ENCODE measurements around the gene DAPL1. TPM values are rescaled to one million over a fixed set of nuclear protein-coding genes. Genes with fewer than 3 reads are reported as not detected.
A peak's percentile ranks its signal among the peaks of the same experiment; 100 is the strongest.

Gene DAPL1
- total RNA-seq (2014; rRNA removed; shearing (Covaris generic)): 1.2 TPM in 1 of 2 replicates, not detected in the other

DNA sequence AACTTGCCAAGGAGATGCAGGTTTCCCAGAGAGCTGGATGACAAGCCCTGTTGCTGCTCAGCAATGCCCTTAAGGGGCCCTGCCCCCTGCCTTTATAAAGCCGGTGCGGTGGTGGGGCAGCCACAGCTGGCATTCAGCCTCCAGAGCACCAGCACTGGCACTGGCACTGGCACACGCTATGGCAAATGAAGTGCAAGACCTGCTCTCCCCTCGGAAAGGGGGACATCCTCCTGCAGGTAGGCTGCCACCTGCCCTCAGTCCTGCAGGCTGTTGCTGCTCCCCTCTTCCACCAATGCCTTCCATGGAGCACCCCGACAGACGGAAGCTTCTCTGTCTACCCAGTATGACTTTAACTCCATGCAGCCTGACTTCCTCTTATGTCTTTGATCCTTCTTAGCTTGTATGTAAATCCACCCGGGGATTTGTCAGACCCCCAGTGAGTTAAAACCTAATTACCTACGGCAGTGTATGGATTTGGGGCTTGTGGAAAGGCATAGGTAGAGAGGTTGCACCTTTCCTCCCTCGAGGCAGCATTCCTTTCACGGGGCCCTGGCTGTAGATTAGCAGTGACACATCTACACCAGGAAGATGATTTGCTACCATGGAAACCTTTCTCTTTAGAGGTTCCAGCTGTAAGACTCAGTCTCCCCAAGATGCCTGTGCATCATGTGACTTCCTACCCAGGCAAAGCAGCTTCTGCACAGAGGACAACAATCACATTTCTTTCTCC is at the start of gene DAPL1:
TSS of gene DAPL1 (plus strand) at position 123 of the 730 bp plus-strand sequence. CDS start at position 179, 56 bp downstream.
- peak; percentile 21 for DNase-seq (ENCODE audit: low read depth)

GRCh38 chr2:158745866-158746382 is 49.2 kb upstream of the DAPL1 start:
- DNase-seq (ENCODE audit: low read depth): no peak

DNA sequence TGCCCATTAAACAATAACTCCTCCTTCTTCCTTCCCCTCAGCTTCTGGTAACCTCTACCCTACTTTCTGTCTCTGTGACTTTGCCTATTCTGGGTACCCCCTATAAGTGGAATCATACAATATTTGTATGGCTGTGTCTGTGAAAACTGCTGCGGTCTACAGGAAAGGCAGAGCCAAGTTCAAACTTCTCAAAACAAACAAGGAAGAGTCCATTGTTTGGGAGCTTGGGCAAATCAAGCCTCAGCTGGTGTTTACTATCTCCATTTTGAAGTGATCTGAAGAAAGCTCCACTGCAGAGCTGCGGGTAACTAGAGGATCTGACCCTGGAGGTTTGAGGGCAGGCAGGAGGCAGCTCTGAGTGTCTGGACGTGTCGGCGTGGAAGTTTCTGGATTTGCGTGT is 48.6 kb upstream of the DAPL1 start:
- no peak for DNase-seq (ENCODE audit: low read depth)

DNA sequence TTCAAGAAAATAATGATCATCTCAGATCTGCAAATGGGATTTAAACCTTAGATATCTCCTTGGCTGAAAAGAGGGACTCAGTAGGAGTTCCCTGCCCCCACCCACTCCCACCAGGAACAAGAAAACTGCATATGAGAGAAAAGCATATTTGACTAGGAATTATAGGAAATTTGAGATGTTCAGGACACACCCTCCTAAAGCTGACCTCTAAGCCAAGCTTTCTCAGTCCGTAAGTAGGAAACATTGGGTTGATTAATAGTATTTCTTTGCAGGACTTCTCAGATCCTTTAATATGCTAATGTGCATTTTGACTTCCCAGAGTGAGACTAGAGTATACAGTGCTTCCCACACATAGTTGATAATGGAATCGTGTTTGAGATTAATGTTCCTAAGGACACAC is 47.8 kb upstream of the DAPL1 start:
- DNase-seq (ENCODE audit: low read depth): no peak

DNA sequence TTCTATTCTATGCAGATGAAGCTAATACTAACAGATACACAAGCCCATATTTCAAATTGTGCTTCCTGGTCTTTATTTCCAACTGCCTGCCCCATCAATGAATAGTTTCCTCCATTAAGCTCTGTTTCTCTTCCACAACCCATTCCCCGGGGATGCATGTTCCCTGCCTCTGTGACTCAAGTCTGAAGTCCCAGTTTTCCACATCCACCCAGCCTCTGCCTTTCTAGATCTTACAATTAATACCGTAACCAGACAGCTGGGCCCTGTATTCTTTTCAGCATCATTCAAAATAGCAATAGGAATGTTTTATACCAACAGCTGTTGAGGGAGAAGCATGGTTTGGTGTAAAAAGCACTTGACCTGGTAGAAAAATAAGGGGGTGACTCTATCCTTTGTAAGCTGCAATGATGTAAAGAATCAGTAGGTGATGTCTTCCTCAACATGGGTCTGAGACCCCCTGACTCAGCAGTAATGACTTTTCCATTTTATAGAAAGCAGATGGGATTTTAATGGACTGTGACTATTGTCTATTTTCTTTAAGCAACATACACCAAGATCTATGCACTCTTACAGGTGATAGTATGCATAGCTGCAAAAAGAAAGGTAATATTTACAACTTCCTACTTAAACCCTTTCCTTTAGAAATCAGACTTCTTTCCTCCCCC is 46.1 kb upstream of the DAPL1 start:
- no peak for DNase-seq (ENCODE audit: low read depth)

DNA sequence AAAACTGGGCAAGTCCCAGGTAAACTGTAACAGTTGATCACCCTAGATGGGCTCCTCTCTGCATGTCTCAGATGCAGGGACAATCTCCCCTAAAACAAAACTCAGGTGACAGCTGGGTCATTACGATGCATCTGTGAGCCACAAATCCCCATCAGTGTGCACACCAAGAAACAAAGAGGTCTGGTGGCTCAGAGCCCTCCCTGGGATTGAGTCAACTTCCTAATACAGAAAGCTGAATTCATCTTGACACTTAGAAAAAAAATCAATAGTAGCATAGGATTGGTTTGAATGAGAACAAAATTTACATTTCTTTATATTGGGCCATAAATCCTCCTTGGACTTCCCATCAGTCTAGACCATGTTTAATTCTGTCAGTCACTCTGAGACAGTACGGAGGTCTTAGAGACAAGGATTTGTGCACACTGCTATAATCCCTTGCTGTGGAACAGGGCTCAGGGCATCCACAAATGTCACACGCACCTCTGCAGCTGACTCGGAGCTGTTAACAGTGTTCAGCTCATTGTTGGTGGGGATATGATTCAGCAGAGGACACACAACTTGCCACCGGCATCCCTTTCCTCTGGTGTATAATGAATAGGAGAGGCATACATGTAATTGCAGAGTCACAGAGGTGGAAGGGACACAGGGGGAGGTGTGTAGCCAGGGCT is 44.5 kb upstream of the DAPL1 start:
- no peak for DNase-seq (ENCODE audit: low read depth)

DNA sequence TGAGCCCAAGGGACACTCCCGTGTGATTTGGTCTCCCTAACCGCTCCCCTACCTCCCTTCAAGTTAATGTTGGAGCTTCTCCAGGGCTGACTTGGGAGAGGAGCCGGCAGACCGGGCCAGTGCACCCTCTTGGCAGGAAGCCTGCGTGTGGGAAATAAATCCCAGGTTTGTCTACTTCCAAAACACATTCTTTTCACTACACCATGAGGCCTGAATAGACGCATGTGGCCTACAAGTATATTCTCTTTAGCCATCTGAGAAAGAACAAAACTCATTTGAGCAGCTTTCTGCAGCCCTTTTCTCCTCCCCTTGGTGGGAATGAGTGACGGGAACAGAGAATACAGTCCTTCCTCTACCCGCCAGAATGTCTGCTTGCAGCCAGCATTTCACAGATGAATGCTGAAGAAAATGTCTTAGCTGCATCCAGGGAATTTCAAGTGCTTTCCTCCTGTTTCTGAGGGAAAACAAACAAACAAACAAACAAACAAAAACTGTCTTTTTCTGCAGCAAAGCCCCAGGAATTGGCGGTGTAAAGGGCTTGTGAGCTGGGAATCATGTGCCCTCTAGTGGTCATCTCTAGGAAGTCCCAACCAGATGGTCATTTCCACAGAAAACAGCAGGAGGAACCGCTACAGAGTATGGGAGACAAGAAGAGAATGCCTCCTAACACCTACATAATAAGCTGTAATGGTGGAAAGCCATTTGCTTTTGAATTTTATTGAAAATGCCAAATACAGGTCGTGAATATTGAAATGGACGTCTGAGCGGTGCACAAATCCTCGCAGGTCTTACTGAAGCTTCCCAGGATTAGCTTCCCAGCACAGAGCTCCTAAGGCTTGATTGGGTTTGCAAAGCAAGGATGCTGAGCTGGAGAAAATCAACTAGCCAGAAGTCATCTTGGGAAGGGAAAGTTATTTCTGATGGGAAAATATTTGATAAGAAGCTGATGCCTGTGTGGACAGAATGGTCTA is 41.2 kb upstream of the DAPL1 start:
- DNase-seq (ENCODE audit: low read depth): peak; percentile 57

GRCh38 chr2:158755310-158756087 is 39.6 kb upstream of the DAPL1 start:
- no peak for DNase-seq (ENCODE audit: low read depth)

- no peak for DNase-seq (ENCODE audit: low read depth)
These were observed 38.8 kb upstream of the DAPL1 start for GRCh38 chr2:158756331-158756730.

GRCh38 chr2:158756976-158757375 is 38.1 kb upstream of the DAPL1 start:
- no peak for DNase-seq (ENCODE audit: low read depth)

GRCh38 chr2:158760887-158761286 is 34.2 kb upstream of the DAPL1 start:
- no peak for DNase-seq (ENCODE audit: low read depth)

DNA sequence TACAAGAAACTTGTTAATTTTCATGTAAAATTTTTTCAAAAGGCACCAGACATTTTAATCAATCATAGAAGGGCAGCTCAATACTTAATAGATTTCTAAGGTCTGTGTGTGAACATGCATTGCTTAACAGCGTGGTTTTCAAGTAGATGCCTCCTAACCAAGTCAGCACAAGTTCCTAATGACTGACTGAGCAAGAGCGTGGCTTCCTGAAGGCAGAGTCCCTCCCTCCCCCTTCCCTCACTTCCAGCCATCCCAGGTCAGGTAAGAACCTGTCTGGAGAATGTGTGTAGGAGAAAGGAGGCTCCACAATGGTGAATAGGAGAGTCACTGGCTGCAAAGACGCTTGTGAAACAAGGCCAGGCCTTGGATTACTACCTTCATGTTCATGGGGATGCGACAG is 33.5 kb upstream of the DAPL1 start:
- no peak for DNase-seq (ENCODE audit: low read depth)

DNA sequence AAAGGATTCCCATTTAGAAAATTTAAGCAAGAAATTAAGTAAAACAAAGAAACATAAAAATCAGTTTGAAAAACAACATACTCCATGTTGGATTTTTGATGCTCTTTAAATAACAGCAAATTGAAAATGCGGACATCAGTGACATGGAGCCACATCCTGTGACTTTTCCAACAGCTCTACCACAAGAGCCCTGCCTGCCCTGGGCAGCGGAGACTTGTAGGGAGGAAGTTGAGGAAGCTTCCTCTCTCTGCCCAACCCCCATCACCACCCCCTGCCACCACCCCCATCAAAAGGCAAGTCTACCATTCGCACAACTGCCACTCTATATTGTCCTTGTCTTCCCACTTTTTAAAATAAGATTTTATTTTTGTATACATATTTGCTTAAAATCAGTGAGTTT is 32.8 kb upstream of the DAPL1 start:
- DNase-seq (ENCODE audit: low read depth): no peak

DNA sequence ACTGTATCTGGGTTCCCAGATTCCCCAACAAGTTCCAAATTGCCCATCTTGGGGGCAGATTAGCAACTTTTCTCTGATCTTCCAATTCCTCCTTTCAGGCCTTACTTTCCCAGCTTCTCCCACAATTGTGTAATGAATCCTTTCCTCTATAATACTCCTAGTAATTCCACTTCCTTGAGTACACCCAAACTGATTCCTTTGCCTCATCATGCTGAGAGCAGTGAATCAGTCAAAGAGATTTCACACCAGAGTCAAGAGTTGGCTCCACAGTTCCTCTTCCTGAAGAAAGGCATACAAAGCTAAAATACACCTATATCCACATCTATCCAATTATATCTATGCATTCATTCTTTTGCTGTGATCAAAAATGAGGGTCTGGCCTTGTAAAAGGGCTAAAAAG is 28.6 kb upstream of the DAPL1 start:
- no peak for DNase-seq (ENCODE audit: low read depth)

- DNase-seq (ENCODE audit: low read depth): peak; percentile 23
These were observed 22.6 kb upstream of the DAPL1 start for GRCh38 chr2:158772306-158773078.

GRCh38 chr2:158773121-158773520 is 22.0 kb upstream of the DAPL1 start:
- peak; percentile 71 for DNase-seq (ENCODE audit: low read depth)

DNA sequence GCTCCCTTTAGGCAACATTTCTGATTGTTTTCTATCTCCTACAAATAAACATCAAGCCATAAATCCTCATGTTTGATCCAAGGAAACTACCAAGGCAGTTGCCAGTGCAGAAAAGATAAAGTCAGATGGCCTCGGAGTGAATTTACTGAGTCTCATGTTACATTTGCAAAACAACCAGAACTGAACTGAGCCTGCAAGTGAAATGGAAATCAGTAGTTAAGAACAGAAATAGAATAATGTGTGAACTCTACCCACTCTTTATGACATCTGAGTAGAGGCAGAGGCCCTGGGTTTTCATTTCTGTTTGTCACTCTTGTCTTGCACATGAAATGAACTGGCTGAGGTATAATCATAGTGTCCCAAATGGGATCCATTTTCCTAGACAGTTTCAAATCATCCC is 20.4 kb upstream of the DAPL1 start:
- DNase-seq (ENCODE audit: low read depth): no peak

- no peak for DNase-seq (ENCODE audit: low read depth)
These were observed 19.7 kb upstream of the DAPL1 start for GRCh38 chr2:158775273-158776027.

DNA sequence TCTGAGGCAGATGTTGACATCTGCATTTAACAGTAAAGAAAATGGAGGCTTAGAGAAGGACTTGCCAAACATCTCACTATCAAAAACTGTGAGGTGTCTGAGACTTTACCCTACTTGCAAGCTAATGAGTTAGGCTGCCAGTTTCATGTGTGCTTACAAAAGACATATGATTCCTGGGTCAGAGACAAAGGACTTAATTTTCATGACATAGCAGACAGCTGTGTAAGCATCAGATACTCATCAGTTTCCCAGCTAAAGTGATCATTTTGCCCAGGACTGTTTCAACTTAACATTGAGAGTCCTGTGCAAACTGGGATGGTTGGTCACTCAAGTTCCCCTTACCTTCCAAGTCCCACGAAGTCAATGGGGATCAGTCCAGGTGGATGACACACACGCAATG is 18.9 kb upstream of the DAPL1 start:
- DNase-seq (ENCODE audit: low read depth): no peak

Measured in RPMI7951 (cell line).